ENCODE results near the gene ANKRD1.
"Not testable (repeated sequence)": the region's sequence is repeated elsewhere in the genome, so short reads cannot be mapped to it uniquely, and the experiment has no call there.

ANKRD1 gene

GRCh38 chr10:90945491-90946070, 24.7 kb upstream of the ANKRD1 start:
- no peak for DNase-seq (ENCODE audit: extremely low read depth, low read depth)
- no peak for TF ChIP-seq CTCF (IDR thresholded peaks at IDR 0.05; ENCODE audit: low read depth, low read length)

DNA sequence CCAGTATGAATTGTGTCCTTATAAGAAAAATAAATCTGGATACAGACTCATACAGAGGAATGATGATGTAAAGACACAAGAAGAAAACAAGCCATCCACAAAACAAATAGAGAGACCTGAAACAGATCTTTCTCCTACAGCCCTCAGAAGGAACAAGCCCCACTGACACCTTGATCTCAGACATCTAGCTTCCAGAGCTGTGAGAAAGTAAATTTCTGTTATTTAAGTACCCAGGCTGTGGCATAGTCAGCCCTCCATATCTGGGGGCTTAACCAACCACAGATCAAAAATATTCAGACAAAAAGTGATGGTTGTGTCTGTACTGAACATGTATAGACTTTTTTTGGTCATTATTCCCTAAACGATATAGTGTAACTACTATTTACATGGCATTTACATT, 23.9 kb upstream of the ANKRD1 start:
- DNase-seq (ENCODE audit: extremely low read depth, low read depth): no peak
- TF ChIP-seq CTCF (IDR thresholded peaks at IDR 0.05; ENCODE audit: low read depth, low read length): no peak

DNA sequence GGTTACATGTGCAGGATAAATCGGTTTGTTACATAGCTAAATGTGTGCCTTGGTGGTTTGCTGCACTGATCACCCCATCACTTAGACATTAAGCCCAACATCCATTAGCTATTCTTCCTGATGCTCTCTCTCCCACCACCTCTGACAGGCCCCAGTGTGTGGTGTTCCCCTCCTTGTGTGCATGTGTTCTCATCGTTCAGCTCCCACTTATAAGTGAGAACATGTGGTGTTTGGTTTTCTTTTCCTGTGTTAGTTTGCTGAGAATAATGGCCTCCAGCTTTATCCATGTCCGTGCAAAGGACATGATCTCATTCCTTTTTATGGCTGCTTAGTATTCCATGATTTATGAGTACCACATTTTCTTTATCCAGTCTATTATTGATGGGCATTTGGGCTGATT, 22.1 kb upstream of the ANKRD1 start:
- DNase-seq (ENCODE audit: extremely low read depth, low read depth): not testable (repeated sequence)

- no peak for DNase-seq (ENCODE audit: extremely low read depth, low read depth)
- no peak for TF ChIP-seq CTCF (IDR thresholded peaks at IDR 0.05; ENCODE audit: low read depth, low read length)
Observed at GRCh38 chr10:90939648-90940047, 18.8 kb upstream of the ANKRD1 start.

DNA sequence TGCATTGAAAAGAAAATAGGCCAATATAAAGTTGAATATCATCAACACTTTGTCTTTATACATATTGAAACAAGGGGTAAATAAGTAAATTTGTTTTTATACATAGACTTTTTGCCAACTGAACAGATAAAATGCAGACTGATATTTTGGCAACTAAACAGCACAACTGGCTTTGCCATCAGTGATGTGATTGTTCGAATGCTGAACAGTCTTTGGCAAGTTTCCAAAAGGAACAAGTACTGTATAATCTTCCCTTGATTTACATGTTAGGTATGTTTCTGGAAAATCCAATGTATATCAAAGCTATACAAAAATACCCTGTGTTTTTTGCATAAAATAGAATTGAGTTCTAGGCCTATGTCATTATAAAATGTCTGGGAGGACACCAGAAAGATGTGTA, 18.2 kb upstream of the ANKRD1 start:
- no peak for DNase-seq (ENCODE audit: extremely low read depth, low read depth)
- TF ChIP-seq CTCF (IDR thresholded peaks at IDR 0.05; ENCODE audit: low read depth, low read length): no peak

DNA sequence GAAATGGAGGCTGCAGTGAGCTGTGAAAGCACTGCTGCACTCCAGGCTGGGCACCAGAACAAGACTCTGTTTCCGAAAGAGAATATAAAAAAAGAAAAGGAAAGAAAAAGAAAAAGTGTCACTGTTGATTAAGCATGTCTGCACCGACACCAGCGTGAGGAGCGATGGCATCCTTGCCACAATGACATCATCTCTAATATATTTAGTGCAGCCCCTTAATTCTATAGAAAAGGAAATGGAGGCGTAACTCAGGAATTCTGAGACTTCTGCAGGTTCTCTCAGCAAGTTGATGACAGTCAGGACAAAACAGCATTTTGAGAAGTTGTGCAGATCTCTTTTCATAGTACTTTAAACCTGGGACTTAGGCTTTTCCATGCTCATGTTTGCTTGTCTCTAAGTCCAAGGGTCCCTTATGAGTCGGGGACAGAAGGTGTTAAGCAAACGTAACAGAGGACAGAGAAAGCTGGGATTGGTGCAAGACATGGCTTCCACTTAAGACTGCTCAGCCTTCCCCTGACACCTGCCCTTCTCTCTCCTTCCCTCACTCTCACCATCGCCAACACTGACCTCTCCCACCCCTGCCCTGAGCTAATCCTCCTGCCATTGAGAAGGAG, 16.9 kb upstream of the ANKRD1 start:
- TF ChIP-seq CTCF (IDR thresholded peaks at IDR 0.05; ENCODE audit: low read depth, low read length): no peak
- DNase-seq (ENCODE audit: extremely low read depth, low read depth): no peak

DNA sequence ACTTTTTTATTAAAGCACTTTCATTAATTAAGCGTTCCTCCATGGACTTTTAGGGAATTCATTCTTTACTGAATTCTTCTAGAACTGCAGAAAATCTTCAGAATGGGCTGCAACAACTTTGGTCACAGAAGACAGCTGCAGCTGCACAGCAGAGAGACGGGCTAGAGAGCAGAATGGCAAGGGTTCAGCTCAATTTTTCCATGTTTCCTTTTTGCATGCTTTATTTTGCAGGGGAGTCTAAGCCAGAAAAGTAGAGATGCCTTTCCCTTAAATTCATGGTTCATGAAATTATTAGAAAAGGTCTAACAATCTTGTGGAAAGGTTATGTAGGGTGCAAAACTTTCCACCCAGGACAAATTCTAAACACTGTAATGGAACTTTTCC, 15.4 kb upstream of the ANKRD1 start:
- no peak for DNase-seq (ENCODE audit: extremely low read depth, low read depth)
- TF ChIP-seq CTCF (IDR thresholded peaks at IDR 0.05; ENCODE audit: low read depth, low read length): no peak

Data from AG09319 (cell line).